GM12878 (cell line): ENCODE results near the gene MEI1. TPM values are rescaled to one million over a fixed set of nuclear protein-coding genes. Genes with fewer than 3 reads are reported as not detected.
A peak's percentile ranks its signal among the peaks of the same experiment; 100 is the strongest.

ENCODE experiments used
- BACH1 ChIP-seq: fragments of 450-650 bp; IDR thresholded peaks from 2 replicates; pipeline ENCODE4 v1.6.1; 2017; ENCODE audit warnings: mild to moderate bottlenecking, borderline replicate concordance
- BHLHE40 ChIP-seq, 2 experiments: fragments of 450-650 bp in 1 of 2; IDR thresholded peaks; 2 replicates each; pipeline ENCODE4 v1.6.1; 2011 to 2017; ENCODE audit warnings: low read depth in 2 of 2, borderline replicate concordance in 1 of 2, improper control_type of control experiment in 1 of 2, low read length in 1 of 2, mild to moderate bottlenecking in 1 of 2
- CTCF ChIP-seq, 3 experiments: IDR thresholded peaks in 2 of 3; conservative IDR thresholded peaks in 1 of 3; 2 replicates each; pipeline ENCODE4 v1.5.1; 2011; ENCODE audit warnings: low read depth in 3 of 3, low read length in 3 of 3, mild to moderate bottlenecking in 3 of 3, control low read depth in 2 of 3, moderate library complexity in 2 of 3, inconsistent platforms in 1 of 3, mixed read lengths in 1 of 3; ENCODE audit not compliant: control insufficient read depth in 2 of 3, insufficient read depth in 1 of 3; ENCODE audit errors: extremely low read depth in 1 of 3
- EED ChIP-seq: sonication (generic); IDR thresholded peaks from 2 replicates; pipeline ENCODE4 v1.6.1; 2016; ENCODE audit warnings: antibody characterized with exemption, low read depth
- FOXK2 ChIP-seq: fragments of 450-650 bp; IDR thresholded peaks from 2 replicates; pipeline ENCODE4 v1.6.1; 2017; ENCODE audit warnings: mild to moderate bottlenecking, moderate library complexity
- HCFC1 ChIP-seq: fragments of 150-350 bp; IDR thresholded peaks from 2 replicates; pipeline ENCODE4 v1.6.1; 2014; ENCODE audit warnings: low read length
- HDAC6 ChIP-seq: fragments of 200-600 bp; sonication (generic); IDR thresholded peaks from one replicate; pipeline ENCODE4 v1.8.0; 2017; ENCODE audit warnings: antibody characterized with exemption; ENCODE audit not compliant: unreplicated experiment
- HDGF ChIP-seq: fragments of 450-650 bp; IDR thresholded peaks from 2 replicates; pipeline ENCODE4 v1.6.1; 2016; ENCODE audit warnings: antibody characterized with exemption
- HSF1 ChIP-seq: fragments of 150-350 bp; IDR thresholded peaks from 2 replicates; pipeline ENCODE4 v1.6.1; 2014; ENCODE audit warnings: mild to moderate bottlenecking, low read depth, low read length
- IRF3 ChIP-seq: fragments of 450-650 bp; IDR thresholded peaks from 2 replicates; pipeline ENCODE4 v1.6.1; 2014; ENCODE audit warnings: mild to moderate bottlenecking
- IRF5 ChIP-seq: fragments of 450-650 bp; IDR thresholded peaks from 2 replicates; pipeline ENCODE4 v1.6.1; 2017; ENCODE audit warnings: borderline replicate concordance
- JUNB ChIP-seq: IDR thresholded peaks from 2 replicates; pipeline ENCODE4 v1.6.1; 2016; ENCODE audit warnings: antibody characterized with exemption, mild to moderate bottlenecking
- MAX ChIP-seq: IDR thresholded peaks from 2 replicates; pipeline ENCODE4 v1.6.1; 2012; ENCODE audit warnings: low read depth, low read length, improper control_type of control experiment
- MXI1 ChIP-seq: fragments of 150-350 bp; IDR thresholded peaks from 2 replicates; pipeline ENCODE4 v1.6.1; 2011; ENCODE audit warnings: low read depth, mild to moderate bottlenecking, inconsistent platforms, low read length, improper control_type of control experiment
- NBN ChIP-seq: fragments of 450-650 bp; IDR thresholded peaks from 2 replicates; pipeline ENCODE4 v1.6.1; 2016
- NFYA ChIP-seq: IDR thresholded peaks from 2 replicates; pipeline ENCODE4 v1.6.1; 2011; ENCODE audit warnings: low read depth, mild to moderate bottlenecking, low read length, improper control_type of control experiment, borderline replicate concordance
- NR2C2 ChIP-seq: IDR thresholded peaks from 2 replicates; pipeline ENCODE4 v1.6.1; 2011; ENCODE audit warnings: borderline replicate concordance, low read depth; ENCODE audit not compliant: control insufficient read depth, insufficient read length
- NR2F1 ChIP-seq: fragments of 450-650 bp; conservative IDR thresholded peaks from 2 replicates; pipeline ENCODE4 v1.6.1; 2017; ENCODE audit warnings: mild to moderate bottlenecking
- PAX8 ChIP-seq: fragments of 450-650 bp; IDR thresholded peaks from 2 replicates; pipeline ENCODE4 v1.6.1; 2017; ENCODE audit warnings: mild to moderate bottlenecking, moderate library complexity
- RELA ChIP-seq: fragments of 450-650 bp; IDR thresholded peaks from 2 replicates; pipeline ENCODE4 v1.8.0; 2014; ENCODE audit warnings: borderline replicate concordance; ENCODE audit not compliant: partially characterized antibody
- SMAD5 ChIP-seq: IDR thresholded peaks from 2 replicates; pipeline ENCODE4 v1.6.1; 2016; ENCODE audit warnings: antibody characterized with exemption, low read depth
- SMARCA5 ChIP-seq: fragments of 450-650 bp; IDR thresholded peaks from 2 replicates; pipeline ENCODE4 v1.6.1; 2017; ENCODE audit warnings: mild to moderate bottlenecking
- SRF ChIP-seq, 2 experiments: IDR thresholded peaks; 2 replicates each; pipeline ENCODE4 v1.6.1; 2011; ENCODE audit warnings: low read depth in 2 of 2, low read length in 2 of 2, mild to moderate bottlenecking in 1 of 2, moderate library complexity in 1 of 2
- SUZ12 ChIP-seq: fragments of 200-600 bp; sonication (generic); IDR thresholded peaks from one replicate; pipeline ENCODE4 v1.6.1; 2018; ENCODE audit warnings: antibody characterized with exemption, mild to moderate bottlenecking; ENCODE audit not compliant: unreplicated experiment
- ZBED1 ChIP-seq: IDR thresholded peaks from 2 replicates; pipeline ENCODE4 v1.6.1; 2016; ENCODE audit warnings: borderline replicate concordance
- polyA plus RNA-seq, 11 experiments: library from polyadenylated mRNA; depleted of rRNA in 4 of 11; unstranded in 6 of 11; stranded (reverse) in 5 of 11; fragments of >200 nt; fragmentation: Nextera tagmentation in 4 of 11; fragmentation: Illumina TruSeq in 1 of 11; extraction: Ambion mirVana in 4 of 11; extraction: Trizol in 1 of 11; gene quantifications; 1 replicate in 1 of 11; 2 replicates in 10 of 11; pipeline versions ENCODE4 v1.2.1 to v1.2.3, GENCODE V29; 2011 to 2016; ENCODE audit warnings: inconsistent platforms in 2 of 11, missing spikeins in 2 of 11, low read depth in 1 of 11
- total RNA-seq, 4 experiments: library from RNA; depleted of rRNA in 3 of 4; stranded (reverse); fragments of >200 nt in 3 of 4; fragmentation: Illumina TruSeq in 1 of 4; extraction: Trizol in 1 of 4; gene quantifications; 2 replicates each; pipeline versions ENCODE4 v1.2.1 to v1.2.3, GENCODE V29; 2013 to 2021

The MEI1 gene
- total and polyA plus RNA-seq, 10 of the 15 experiments (the other 5 are each of a cell fraction or from before 2014, with no cell fraction given) = 27.9 to 48.9 (median 35.8) TPM

GRCh38 chr22:41780746-41781505, 81.6 kb downstream of the MEI1 start (continued):
- TF ChIP-seq JUNB (no peak), NR2F1 (no peak), NFYA (no peak; the same call in 1 of the 2 replicates), MXI1 (peak; percentile 34; the same call in 1 of the 2 replicates), PAX8 (no peak), SUZ12 (no peak), HDGF (no peak; the same call in 1 of the 2 replicates), BHLHE40 (IDR thresholded peaks at IDR 0.05; ENCODE audit: borderline replicate concordance in 1 of 2, low read depth in 2 of 2, low read length in 1 of 2) (0 out of 4 replicates have a peak, but pooled peaks of 1 of the 2 experiments have one; percentile 26), ZBED1 (peak; percentile 17; the same call in 1 of the 2 replicates), NBN (0 out of 2 replicates have a peak, but pooled peaks have one; percentile 23), IRF5 (no peak), HDAC6 (no peak), EED (0 out of 2 replicates have a peak, but pooled peaks have one; percentile 12), HSF1 (no peak), BACH1 (no peak; the same call in 1 of the 2 replicates), RELA (no peak), SMAD5 (peak; percentile 78; the same call in 1 of the 2 replicates), CTCF (IDR thresholded peaks at IDR 0.05 in 2 of 3, conservative IDR thresholded peaks at IDR 0.05 in 1 of 3; ENCODE audit: control insufficient read depth in 2 of 3, extremely low read depth in 1 of 3, insufficient read depth in 1 of 3, low read depth in 3 of 3, low read length in 3 of 3) (no peak), HCFC1 (peak; percentile 30; the same call in 1 of the 2 replicates), SMARCA5 (no peak), IRF3 (no peak), MAX (peak; percentile 49; the same call in 1 of the 2 replicates), NR2C2 (no peak), FOXK2 (no peak), SRF (IDR thresholded peaks at IDR 0.05; ENCODE audit: low read depth in 2 of 2, low read length in 2 of 2) (no peak)
